Chondrocyte (in vitro differentiated cells): Measurements from ENCODE around the gene TBC1D5. TPM values are rescaled to one million over a fixed set of nuclear protein-coding genes. Genes with fewer than 3 reads are reported as not detected.

Experiments
- DNase-seq: peaks from one replicate; pipeline ENCODE4 v3.0.0; 2021; ENCODE audit warnings: mixed read lengths, low spot score
- H3K27ac Mint-ChIP-seq: one replicate; pipeline ENCODE4 v1.8.0; 2021; ENCODE audit warnings: mild to moderate bottlenecking, moderate library complexity, mixed read lengths; ENCODE audit not compliant: unreplicated experiment
- H3K27me3 Mint-ChIP-seq: 2 replicates; pipeline ENCODE4 v1.8.0; 2021; ENCODE audit warnings: low read depth, mixed read lengths
- H3K36me3 Mint-ChIP-seq: 2 replicates; pipeline ENCODE4 v1.8.0; 2021; ENCODE audit warnings: low read depth, mixed read lengths
- H3K4me1 Mint-ChIP-seq: 2 replicates; pipeline ENCODE4 v1.8.0; 2021; ENCODE audit warnings: low read depth, mild to moderate bottlenecking, mixed read lengths
- H3K4me3 Mint-ChIP-seq: one replicate; pipeline ENCODE4 v1.8.0; 2021; ENCODE audit warnings: mild to moderate bottlenecking, moderate library complexity, mixed read lengths; ENCODE audit not compliant: unreplicated experiment
- H3K9me3 Mint-ChIP-seq: 2 replicates; pipeline ENCODE4 v1.8.0; 2021; ENCODE audit warnings: low read depth, mixed read lengths
- CTCF ChIP-seq: fragments of 200-600 bp; sonication (generic); IDR thresholded peaks from 2 replicates; pipeline ENCODE4 v1.5.0; 2021; ENCODE audit warnings: antibody characterized with exemption, mild to moderate bottlenecking, moderate library complexity
- total RNA-seq: library from RNA; stranded (reverse); gene quantifications from 3 replicates; pipeline ENCODE4 v1.2.1, GENCODE V29; 2021

Gene TBC1D5
- total RNA-seq, 1 donor from 2014 or later, result 44.6 TPM

- Mint-ChIP-seq H3K9me3 (peaks cover 21% of the 10 kb centered on the region), H3K36me3 (peaks cover 15% of the 10 kb centered on the region), H3K4me3 (no peak overlapping the region), H3K27ac (no peak overlapping the region), H3K27me3 (no peaks in the 10 kb centered on the region), H3K4me1 (no peaks in the 10 kb centered on the region)
- no peak for DNase-seq
- TF ChIP-seq CTCF, result no peak
Measured at GRCh38 chr3:17592956-17593355, 149.5 kb downstream of the TBC1D5 start.

GRCh38 chr3:17590465-17590864, 152.0 kb downstream of the TBC1D5 start:
- Mint-ChIP-seq H3K4me1 (peaks cover 6% of the 10 kb centered on the region), H3K27me3 (no peaks in the 10 kb centered on the region), H3K9me3 (peaks cover 21% of the 10 kb centered on the region), H3K27ac (no peak overlapping the region), H3K36me3 (peaks cover 15% of the 10 kb centered on the region), H3K4me3 (no peak overlapping the region)
- TF ChIP-seq CTCF, result no peak
- DNase-seq, result no peak

- Mint-ChIP-seq H3K4me1 (peaks cover 10% of the 10 kb centered on the region), H3K27ac (no peak overlapping the region), H3K27me3 (no peaks in the 10 kb centered on the region), H3K9me3 (peaks cover 21% of the 10 kb centered on the region), H3K36me3 (peaks cover 15% of the 10 kb centered on the region), H3K4me3 (no peak overlapping the region)
- TF ChIP-seq CTCF, result no peak
- no peak for DNase-seq
Measured at GRCh38 chr3:17589888-17590287, 152.5 kb downstream of the TBC1D5 start.

GRCh38 chr3:17588422-17588821, 154.0 kb downstream of the TBC1D5 start:
- Mint-ChIP-seq H3K36me3 (peaks cover 12% of the 10 kb centered on the region), H3K27ac (no peak overlapping the region), H3K9me3 (peaks cover 21% of the 10 kb centered on the region), H3K27me3 (no peaks in the 10 kb centered on the region), H3K4me1 (peaks cover 10% of the 10 kb centered on the region), H3K4me3 (no peak overlapping the region)
- no peak for DNase-seq
- TF ChIP-seq CTCF, result no peak

GRCh38 chr3:17585394-17586325, 156.8 kb downstream of the TBC1D5 start:
- TF ChIP-seq CTCF, result no peak
- no peak overlapping the region for H3K27ac Mint-ChIP-seq
- peaks cover 12% of the 10 kb centered on the region for H3K36me3 Mint-ChIP-seq
- H3K9me3 Mint-ChIP-seq, result peaks cover 15% of the 10 kb centered on the region
- no peaks in the 10 kb centered on the region for H3K27me3 Mint-ChIP-seq
- H3K4me3 Mint-ChIP-seq, result no peak overlapping the region
- peaks cover 10% of the 10 kb centered on the region for H3K4me1 Mint-ChIP-seq
- no peak for DNase-seq
